A549 treated with dexamethasone at 1 μM for 4 hours (cell line): ENCODE data around the gene JMJD4. TPM values are rescaled to one million over a fixed set of nuclear protein-coding genes. Genes with fewer than 3 reads are reported as not detected.

ENCODE experiments used
- total RNA-seq: library from RNA; stranded (reverse); fragments of 200-300 nt; extraction: Qiagen RNA extraction; gene quantifications from 5 replicates; pipeline ENCODE4 v1.2.3, GENCODE V29; 2022

JMJD4 gene, protein sequence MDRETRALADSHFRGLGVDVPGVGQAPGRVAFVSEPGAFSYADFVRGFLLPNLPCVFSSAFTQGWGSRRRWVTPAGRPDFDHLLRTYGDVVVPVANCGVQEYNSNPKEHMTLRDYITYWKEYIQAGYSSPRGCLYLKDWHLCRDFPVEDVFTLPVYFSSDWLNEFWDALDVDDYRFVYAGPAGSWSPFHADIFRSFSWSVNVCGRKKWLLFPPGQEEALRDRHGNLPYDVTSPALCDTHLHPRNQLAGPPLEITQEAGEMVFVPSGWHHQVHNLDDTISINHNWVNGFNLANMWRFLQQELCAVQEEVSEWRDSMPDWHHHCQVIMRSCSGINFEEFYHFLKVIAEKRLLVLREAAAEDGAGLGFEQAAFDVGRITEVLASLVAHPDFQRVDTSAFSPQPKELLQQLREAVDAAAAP
- 24.5 to 29.3 TPM (median 26.5 TPM) in 5 replicates for total RNA-seq

DNA sequence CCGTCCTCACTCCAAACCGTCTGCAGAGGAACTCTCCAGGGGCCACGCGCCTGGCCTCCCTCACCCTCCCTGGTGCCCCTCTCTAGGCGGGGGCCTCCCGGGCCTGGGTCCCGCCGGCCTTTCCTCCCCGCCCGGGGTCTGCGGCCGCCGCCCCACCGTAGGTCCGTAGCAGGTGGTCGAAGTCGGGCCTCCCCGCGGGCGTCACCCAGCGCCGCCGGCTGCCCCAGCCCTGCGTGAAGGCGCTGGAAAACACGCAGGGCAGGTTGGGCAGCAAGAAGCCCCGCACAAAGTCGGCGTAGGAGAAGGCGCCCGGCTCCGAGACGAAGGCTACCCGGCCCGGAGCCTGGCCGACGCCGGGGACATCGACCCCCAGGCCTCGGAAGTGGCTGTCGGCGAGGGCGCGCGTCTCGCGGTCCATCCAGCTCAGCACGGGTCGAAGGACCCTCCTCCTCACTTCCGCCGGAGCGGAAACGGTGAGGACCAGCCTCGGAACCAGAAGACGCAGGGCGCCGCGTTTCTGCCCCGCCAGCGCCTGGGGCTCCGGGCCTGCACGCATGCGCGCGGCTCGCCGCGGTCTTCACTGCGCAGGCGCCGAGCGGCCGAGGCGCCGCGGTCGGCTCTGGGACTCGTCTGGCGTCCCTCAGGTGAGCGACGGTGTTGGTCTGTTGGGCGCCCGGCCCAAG lies at the start of gene JMJD4, which contains the start of gene SNAP47:
TSS of gene JMJD4 (minus strand) at position 447 of the 683 bp plus-strand sequence. CDS start at position 418, 29 bp downstream.
TSS of gene SNAP47 (plus strand) at position 580 of the 683 bp plus-strand sequence. CDS start 12,302 bp downstream, outside the sequence.

Other genes starting within 250 kb of the JMJD4 start
- gene ZNF678, start 171.7 kb downstream of the JMJD4 start, total RNA-seq = 1.2 to 1.7 TPM (median 1.6 TPM) in 5 replicates
- 25.6 to 29.5 TPM (median 27.3 TPM) in 5 replicates for gene SNAP47, start 133 bp upstream of the JMJD4 start, total RNA-seq
- gene PRSS38, start 80.4 kb upstream of the JMJD4 start, total RNA-seq = not detected in 5 replicates
- gene WNT9A, start 212.6 kb upstream of the JMJD4 start, total RNA-seq = 5.0 to 6.7 TPM (median 5.7 TPM) in 5 replicates